ENCODE data around the gene SHISA6.
"Not testable (repeated sequence)": the region's sequence is repeated elsewhere in the genome, so short reads cannot be mapped to it uniquely, and the experiment has no call there.

Gene SHISA6

DNA sequence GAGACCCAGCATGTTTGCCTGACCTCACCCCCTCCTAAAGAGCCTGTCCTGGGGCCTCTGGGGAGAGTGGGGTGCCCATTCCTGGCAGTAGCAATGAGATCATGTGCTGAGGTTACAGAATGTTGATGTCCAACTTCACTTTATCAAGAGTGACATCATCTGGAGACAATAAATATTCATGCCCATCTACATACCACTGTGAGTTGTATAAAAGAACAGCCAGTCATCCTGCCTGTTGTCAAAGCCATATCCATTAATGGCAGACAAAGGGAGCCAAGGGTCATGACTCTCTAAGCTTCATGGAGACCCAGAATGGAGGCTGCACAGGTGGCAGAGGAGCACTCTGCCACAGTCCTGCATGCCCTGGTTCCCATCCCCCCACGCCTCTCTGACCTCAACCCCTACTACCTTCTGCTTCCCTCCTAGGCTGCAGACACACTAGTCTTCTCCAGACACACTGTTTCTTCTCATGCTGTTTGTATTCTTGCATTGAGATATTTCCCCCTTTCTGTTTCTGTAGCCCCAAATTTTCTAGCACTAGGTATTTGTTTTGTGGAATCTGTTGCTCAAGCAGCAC is 27.1 kb downstream of the SHISA6 start:
- no peak for DNase-seq

DNA sequence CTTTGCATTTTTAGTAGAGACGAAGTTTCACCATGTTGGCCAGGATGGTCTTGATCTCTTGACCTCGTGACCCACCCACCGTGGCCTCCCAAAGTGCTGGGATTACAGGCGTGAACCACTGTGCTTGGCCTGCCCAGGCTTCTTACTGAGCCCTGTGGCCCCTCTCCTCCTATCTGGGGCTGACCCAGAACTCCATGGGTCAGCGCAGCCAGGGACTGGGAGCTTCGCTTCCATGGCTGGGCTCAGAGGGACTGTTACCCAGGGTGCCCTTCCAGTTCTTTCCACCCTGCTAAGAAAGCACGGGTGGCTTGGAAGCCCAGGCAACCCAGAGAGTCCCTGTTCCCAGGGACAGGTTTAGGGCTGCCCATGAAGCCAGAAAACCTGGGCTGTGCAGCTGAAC is 28.2 kb downstream of the SHISA6 start:
- DNase-seq = no peak

DNA sequence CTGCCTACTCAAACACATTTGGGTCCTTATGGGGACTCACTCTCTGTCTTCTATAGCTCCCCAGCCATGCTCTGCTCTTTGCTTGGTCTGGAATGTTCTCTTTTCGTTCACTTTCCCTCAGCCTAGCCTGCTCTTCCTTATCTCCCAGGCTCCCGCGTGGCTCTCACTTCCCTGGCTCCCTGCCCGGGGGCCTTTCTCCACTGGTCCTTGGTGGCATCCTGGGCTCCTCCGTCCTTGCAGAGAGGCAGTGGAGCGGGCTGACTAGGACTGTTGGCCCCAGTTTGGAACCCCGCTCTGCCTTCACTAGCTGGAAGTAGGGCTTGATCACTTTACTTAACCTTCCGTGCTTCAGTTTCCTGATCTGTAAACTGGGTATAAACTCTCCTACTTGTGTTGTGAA is 31.2 kb downstream of the SHISA6 start:
- no peak for DNase-seq

DNA sequence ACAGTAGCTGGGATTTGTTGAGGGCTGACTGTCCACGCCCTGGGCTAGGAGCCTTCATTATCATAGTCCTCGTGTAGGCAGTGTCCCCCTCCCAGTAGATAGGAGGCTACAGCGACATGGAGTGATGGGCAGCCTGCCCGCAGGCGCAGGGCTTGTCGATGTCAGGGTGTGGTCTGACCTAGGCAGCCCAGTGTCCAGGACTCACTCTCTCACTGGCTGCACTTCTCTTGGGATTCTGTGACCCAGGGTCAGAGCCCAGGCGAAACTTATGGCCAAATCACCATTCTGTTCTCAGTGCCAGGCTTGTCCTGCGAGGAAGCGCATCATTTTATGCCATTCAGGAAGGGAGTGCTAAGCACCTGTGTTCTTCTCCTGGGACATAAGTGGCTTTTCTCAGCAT is 32.6 kb downstream of the SHISA6 start:
- no peak for DNase-seq

DNA sequence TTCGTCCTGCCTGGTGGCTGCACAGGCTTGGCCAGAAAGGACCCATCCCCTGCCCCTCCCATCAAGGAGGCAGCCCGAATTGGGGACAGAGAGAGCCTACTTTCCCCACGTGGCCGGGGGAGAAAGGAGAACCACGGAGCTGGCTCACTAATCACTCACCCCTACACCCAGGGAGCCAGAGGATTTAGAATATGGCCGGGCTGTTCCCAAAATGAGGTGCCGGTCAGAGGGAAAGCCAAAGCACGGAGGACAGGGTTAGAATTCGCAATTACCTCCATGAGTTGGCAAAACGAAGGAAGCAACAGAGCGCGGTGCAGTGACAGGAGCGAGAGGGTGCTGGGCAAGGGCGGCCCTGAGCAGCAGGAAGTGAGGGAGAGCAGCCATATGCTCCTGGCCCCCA is 33.1 kb downstream of the SHISA6 start:
- no peak for DNase-seq

DNA sequence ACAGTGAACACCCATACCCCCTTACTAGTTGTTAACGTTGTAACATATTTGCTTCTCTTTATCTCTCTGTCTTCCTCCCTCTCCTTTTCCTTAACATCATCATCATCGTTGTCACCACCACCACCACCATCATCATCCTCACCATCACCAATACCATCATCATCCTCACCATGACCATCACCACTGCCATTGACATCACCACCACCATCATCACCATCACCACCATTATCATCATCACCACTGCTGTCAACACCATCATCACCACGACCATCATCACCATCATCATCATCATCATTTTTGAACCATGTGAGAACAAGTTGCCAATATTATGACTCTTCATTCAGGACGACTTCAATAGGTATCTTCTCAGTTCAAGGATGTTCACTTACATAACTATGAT is 35.5 kb downstream of the SHISA6 start:
- DNase-seq = no peak

DNA sequence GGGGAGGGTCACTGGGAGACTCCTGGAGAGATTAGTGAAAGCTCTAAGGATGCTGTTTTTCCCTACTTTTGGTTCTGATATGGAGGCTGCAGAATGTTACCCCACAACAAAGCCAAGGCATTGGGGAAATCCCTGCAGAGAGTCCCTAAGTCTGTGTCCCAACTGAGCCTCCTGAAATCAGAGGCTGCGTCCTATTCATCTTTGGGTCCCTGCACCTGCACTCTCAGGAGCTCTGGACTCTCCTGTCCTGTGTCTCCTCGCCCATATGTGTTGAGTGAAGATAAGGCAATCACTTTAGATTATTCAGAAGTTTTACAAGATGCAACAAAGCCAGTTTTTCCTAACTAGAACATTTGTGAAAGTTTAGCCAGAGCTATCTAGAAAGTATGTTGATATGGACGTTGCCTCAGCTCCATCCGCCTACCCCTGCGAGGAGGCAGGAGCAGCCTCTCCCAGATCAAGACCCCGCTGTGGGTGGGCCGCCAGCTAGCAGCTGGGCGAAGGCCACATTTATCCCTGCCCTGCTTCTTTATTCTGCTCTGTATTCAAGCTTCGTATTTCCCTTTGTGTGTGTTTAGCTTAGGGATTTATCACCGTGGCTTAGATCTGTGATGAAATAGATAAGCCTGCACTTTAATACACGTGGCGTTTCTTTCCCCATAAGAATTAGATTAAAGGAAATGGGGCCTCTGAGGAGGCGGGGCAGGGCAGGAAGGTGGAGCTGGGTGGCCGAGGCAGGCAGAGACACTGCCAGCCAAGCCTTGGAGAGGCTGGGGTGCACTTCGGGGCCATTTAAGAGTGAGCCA is 37.4 kb downstream of the SHISA6 start:
- DNase-seq = no peak

DNA sequence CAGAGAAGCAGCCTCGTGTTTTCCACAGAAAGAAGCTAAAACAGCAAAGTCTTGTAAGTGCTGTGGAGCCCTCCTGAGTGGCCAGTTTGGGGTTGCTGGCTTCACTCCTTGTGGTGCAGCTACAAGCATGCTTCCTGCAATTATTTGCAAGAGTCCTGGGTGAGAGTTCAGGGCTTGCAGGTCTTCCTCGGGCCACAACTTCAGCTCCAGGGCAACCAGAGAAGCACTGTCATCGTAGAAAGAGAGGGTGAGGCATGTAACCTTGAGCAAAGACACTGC is 37.9 kb downstream of the SHISA6 start:
- DNase-seq = no peak

DNA sequence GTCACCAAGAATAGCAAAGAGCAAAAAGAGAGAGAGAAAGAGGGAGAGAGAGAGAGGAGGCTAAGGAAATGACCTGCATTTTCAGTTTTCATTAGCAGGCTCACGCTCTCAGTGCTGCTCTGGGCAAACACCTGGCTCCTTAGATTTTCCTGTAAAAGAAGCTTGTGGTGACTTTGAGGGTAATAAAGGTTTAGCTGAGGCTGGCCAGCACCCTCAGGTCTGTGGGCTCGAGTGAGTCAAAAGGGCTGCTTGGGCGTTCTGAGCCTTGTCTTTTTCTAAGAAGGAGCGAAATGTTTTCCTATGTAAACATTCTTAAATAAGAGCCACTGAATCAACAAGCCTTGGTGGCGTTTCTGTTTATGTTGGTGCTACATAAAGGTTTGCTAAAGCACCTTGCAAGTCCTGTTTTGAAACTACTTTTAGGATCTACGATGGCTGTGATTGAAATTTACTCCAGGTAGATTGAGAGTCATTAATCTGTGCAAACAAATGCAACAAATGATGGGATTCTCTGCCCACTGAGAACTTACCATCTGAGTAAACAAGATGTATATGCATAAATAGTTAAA is 38.8 kb downstream of the SHISA6 start:
- no peak for DNase-seq

DNA sequence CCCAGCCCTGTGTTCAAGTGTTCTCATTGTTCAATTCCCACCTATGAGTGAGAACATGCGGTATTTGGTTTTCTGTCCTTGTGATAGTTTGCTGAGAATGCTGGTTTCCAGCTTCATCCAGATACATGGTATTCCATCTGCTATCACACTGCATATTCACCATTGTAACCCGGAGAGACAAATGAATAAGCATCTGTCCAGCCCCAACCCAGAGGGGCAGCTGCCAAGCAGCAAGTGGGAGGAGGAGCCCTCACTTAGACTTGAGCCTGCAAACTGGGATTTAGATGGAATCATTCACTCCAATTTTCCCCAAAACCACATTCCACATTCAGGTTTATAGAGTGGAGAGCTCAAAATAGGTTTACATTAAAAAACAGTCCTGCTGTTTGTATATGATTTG is 41.6 kb downstream of the SHISA6 start:
- DNase-seq = no peak

DNA sequence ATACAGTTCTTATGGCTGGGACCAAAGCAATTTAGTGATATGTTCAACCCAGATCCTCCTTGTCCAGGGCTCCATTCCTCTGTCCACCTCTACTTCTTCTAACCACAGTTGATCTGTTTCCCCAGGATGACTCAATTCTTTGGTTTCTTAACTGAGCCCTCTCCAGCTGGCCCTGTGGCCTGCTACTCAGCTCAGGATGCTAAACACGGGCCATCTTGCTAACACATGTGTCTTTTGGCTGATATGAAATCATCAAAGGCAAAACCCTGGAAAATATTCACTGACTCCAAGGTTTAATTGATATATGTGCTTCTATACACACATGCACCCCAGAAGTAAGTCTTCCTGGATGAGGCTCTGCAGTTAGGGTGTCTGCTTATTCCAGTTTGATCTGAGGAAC is 43.8 kb downstream of the SHISA6 start:
- no peak for DNase-seq

DNA sequence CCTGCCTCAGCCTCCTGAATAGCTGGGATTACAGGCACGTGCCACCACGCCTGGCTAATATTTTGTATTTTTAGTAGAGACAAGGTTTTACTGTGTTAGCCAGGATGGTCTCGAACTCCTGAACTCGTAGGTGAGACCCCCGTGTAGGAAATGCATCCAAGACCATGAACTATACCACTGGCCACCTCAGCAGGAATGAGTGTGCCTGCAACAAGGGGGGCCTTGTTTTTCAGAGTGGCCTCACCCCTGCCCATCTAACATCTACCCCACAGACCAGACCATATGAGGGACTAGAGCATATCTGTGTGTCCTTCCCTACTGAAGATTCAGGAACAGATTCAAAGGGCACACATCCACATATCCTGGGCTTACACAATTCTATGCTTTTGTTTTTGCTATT is 44.9 kb downstream of the SHISA6 start:
- DNase-seq = no peak

DNA sequence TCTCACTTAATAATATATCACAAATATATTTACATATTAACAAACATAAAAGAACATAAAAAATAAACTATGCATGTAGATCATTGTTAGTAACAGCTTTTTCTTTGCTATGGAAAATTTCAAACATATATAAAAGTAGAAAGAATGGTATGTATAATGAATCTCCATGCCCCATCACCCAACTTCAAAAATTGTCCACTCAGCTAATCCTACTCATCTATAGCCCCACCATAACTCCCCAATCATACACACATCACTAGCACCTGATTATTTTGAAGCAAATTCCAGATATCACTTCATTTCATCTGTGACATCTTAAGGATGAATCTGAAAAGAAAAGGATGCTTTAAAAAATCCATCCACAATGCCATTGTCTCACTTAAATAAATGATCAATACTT is 46.8 kb downstream of the SHISA6 start:
- no peak for DNase-seq

DNA sequence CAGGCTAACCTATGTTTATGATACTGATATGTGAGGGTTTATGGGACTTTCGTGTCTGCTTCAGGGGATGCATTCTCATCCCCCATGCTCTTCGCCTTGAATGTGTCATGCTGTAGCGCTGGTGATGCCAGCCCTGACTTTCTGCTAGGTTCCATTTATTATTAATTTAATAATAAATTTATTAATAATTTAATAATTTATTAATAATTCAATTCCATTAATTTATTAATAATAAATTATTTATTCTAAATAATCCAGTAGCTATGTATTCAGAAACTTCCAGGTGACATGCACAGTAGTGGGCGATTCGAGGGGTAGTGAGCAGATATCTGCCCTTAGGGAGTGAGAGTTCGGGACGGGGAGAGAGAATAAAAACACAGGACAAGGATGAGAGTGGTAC is 49.8 kb downstream of the SHISA6 start:
- DNase-seq = no peak

DNA sequence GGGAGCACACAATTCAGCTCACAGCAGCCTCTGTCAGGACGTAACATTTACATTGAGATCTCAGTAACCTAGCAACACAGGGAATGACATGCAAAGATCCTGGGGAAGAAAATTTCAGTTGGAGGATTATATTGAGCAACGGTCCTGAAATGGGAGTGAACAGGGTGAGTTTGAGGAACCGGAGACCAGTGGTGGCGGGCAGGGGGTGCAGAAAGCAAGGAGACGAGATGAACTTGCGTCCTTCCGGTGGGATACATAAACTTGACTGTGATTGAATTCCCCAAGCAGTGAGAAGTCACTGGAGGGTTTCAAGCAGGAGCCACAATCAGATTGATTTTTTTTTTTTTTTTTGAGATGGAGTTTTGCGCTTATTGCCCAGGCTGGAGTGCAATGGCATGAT is 51.5 kb downstream of the SHISA6 start:
- DNase-seq = no peak

DNA sequence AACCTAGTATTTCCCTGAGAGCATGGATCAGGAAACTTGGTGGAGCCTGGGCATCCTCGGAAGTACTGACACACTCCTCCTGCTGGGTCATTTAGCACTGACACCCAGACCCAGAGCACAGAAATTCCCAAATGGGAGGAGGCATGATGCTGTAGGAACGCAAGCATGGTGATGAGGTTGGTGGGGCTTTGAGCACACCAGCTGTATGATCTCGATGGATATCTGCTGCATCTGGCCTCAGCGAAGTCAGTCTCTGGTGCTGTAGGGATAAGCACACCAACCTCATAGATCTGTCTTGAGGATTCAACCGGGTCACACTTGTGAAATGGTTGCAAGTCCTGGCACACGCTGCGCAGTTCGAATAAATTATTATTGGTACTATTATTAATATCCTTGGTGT is 52.5 kb downstream of the SHISA6 start:
- no peak for DNase-seq

DNA sequence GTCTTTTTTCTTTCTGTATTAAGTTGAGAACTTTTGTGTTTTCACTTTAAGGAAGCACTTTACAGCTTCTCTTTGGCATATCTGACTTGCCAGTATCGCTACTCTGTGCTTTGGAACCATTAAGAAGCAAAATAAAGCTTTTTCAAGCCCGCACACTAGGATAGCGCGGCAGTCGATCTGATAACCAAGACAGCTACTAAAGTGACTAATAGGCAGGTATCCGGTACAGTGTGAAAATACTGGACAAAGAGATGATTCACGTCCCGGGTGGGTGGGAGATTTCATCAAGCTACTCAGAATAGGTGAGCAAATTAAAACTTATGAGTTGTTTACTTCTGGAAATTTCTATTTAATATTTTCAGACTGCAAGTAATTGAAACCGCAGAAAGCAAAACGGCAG is 53.8 kb downstream of the SHISA6 start:
- no peak for DNase-seq

DNA sequence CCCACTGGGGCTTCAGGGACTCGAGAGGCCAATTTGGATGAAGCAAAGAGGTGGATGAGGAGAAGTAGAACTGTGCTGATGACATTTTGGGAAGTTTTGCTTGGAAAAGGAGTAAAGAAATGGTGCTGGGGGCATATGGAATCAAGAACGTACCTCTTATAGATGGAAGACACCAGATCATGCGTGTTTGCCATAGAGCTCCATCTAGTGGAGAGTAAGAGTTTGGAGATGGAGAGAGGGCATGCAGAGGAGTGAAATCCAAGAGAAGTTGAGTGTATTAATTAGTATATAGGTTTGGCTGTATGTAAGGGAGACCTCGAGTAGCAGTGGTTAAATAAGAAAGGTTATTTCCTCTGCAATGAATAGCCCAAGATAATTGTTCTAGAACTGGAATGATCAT is 56.0 kb downstream of the SHISA6 start:
- DNase-seq = no peak

DNA sequence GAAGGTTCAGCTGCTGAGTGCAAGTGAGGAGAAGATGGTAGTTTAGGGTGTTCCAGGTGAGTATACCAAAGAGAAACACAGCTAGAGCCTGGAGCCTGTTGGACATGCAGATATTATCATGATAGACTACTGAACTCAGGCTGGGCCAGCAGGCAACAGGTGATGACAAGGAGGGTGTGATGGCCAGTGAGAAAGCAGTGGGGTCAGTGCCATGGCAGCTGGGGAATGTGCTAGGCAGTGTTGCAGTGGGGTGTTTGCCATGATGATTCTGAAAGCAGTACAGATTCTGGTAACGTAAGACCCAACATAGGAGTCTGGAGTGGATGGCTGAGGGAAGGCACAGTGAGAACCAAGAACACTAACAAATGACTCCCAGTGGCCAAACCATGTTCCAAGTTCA is 57.4 kb downstream of the SHISA6 start:
- DNase-seq = no peak

DNA sequence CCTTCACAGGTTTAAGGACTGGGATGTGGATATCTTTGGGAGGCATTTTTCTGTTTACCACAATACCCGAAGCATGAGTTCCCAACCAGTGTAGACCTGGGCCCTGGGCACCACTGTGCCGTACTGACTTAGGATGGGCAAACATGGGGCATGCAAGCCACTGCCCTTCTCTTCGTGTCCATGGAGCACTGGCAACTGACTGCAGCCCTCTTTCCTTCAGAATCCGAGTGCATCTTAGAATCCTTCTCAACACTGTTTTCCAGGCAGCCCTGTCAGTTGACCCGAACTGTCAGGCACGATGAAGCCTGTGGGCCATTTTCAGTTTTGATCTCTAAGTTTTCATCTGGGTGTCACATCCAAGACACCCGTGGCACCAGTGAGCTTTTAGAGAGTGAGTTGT is 59.2 kb downstream of the SHISA6 start:
- DNase-seq = no peak

DNA sequence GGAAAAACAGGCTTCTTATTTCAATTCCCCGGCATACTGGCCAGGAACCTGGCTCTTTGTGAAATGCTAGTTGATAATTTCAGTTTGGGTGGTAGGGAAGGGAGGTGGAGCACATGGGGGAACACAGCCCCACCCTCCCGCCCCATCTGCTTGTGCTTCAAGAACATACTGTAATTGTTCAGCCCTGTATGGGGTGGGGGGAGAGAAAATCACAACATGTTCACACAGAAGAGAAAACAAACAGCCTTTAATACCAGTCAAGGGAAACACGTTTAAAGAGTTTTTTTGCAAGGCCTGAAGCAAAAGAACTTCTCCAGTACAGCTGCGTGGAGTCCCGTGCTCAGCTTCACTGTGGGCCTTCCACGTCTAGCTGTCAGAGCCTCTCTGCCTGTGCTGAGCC is 59.7 kb downstream of the SHISA6 start:
- DNase-seq = no peak

DNA sequence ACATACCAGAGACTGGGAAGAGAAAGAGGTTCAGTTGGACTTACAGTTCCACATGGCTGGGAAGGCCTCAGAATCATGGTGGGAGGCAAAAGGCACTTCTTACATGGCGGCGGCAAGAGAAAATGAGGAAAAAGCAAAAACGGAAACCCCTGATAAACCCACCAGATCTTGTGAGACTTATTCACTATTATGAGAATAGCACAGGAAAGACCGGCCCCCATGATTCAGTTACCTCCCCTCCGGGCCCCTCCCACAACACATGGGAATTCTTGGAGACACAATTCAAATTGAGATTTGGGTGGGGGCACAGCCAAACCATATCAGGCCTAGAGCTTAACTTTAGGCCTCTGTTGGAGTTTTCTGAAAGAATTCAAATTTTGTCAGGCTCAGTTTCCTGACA is 60.9 kb downstream of the SHISA6 start:
- DNase-seq = not testable (repeated sequence)

DNA sequence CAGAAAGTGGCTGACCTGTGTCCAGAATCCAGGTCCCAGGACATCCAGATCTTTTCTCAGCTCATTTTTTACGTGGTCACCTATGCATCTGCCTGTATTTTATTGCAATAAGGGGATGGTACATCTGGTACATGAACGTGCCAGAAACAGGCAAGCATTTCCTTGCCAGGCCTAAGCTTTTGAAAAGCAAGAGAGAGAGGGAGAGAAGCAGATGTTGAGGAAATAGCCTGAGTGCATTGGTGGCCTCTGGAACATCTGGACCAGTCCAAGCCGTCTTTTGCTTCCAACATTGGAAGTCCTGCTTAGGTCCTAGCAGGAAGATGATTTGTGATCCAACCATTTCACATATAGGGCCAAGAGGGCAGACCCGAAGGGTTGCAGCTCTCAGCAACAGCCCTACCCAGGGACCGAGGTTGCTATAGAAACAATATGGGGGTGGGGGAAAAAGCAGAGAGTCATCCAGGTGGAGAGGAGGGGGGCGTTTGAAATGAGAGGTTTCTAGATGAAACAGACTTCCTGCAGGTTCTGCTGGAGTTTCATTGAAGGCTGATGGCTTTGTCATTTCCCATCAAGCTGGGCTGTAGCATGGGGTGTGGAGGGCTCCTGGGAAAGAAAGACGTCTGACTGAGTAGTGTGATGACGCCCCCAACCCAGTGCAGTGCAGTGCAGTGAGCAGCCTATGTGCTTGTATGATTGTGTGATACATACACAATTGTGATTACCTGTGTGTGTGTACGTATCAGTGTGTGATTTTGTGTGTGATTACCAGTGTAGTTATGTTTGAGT is 61.6 kb downstream of the SHISA6 start:
- DNase-seq = no peak

DNA sequence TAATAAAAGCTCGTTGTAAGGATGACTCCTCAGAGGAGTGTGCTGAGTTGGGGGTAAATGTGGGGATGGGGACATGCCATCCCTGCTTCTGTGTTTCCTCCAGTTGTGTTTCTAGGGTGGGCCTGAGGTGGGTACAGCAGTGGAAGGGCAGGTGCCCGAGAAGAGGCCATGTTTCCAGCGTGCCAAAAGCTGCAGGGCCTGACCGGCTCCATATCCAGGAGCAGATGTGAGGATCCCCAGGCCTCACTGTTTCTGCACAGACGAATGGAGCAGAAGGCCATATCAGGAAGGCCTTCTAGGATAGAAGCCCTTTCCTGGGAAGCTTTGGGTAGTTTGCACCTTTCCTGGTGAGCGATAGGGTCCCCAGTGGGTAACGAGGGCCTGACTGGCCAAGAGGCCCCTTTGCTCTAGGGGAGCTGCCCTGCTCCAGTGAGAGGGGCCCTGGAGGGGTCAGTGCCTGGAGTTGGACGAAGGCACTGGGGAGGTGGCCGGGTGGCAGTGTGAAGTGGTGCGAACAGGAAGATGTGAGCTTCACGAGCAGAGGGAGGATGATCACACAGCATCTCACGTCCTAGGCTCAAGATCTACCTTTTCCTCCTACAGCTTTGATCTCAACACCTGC is 62.9 kb downstream of the SHISA6 start:
- DNase-seq = no peak

Data from retina (tissue), 1 donor.